ENCODE measurements around the gene GMPPA. TPM values are rescaled to one million over a fixed set of nuclear protein-coding genes. Genes with fewer than 3 reads are reported as not detected.

The GMPPA gene
- total RNA-seq, 1 donor from 2014 or later = 36.0 TPM

DNA sequence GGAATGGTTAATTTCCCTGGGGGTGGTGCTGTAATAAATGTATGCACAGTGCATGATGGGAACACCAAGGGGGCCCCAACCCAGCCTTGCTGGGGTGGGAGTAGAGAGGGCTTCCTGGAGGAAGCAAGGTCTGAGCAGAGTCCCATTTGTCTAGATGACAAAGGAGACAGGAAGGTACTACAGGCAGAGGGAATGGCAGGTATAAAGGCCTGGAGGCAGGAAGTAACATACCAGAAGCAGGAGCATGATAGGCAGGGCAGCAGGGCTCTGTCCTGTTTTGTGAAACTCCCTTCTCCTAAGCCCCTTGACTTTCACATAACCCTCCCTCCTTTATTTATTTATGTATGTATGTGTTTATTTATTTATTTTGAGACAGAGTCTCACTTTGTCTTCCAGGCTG, 3.9 kb downstream of the GMPPA start:
- Mint-ChIP-seq H3K4me3 (no peak overlapping the region), H3K36me3 (peaks cover 14% of the 10 kb centered on the region), H3K27ac (no peak overlapping the region), H3K4me1 (peaks cover 40% of the 10 kb centered on the region), H3K9me3 (no peaks in the 10 kb centered on the region), H3K27me3 (ENCODE audit: low read depth) (peaks cover 11% of the 10 kb centered on the region)
- TF ChIP-seq, protein P1, sequence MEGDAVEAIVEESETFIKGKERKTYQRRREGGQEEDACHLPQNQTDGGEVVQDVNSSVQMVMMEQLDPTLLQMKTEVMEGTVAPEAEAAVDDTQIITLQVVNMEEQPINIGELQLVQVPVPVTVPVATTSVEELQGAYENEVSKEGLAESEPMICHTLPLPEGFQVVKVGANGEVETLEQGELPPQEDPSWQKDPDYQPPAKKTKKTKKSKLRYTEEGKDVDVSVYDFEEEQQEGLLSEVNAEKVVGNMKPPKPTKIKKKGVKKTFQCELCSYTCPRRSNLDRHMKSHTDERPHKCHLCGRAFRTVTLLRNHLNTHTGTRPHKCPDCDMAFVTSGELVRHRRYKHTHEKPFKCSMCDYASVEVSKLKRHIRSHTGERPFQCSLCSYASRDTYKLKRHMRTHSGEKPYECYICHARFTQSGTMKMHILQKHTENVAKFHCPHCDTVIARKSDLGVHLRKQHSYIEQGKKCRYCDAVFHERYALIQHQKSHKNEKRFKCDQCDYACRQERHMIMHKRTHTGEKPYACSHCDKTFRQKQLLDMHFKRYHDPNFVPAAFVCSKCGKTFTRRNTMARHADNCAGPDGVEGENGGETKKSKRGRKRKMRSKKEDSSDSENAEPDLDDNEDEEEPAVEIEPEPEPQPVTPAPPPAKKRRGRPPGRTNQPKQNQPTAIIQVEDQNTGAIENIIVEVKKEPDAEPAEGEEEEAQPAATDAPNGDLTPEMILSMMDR (IDR thresholded peaks at IDR 0.05; ENCODE audit: unreplicated experiment) = no peak
- no peak for DNase-seq (ENCODE audit: low spot score in 2 of 2, unreplicated experiment in 2 of 2)

DNA sequence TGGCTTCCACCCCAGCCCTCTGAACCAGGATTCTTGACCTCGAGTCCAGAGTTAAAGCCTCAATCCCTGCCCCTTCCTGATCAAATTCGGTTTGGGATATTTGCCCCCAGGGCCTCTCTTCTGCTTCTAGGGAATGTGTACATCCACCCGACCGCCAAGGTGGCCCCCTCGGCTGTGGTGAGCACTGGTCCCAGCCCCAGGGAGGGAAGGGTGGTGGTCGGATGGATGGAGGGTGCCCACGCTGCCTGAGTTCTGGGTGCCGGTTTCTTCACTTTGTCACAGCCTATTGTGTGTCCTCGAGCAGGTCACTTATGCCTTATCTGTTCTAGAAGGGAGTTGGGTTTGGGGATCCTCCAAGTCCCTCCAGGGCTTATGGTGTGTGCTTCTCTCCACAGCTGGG, 6.9 kb downstream of the GMPPA start:
- Mint-ChIP-seq H3K36me3 (peaks cover 14% of the 10 kb centered on the region), H3K27me3 (ENCODE audit: low read depth) (peaks cover 12% of the 10 kb centered on the region), H3K9me3 (no peaks in the 10 kb centered on the region), H3K4me3 (no peak overlapping the region), H3K4me1 (peaks cover 36% of the 10 kb centered on the region), H3K27ac (no peak overlapping the region)
- TF ChIP-seq, protein P1 (IDR thresholded peaks at IDR 0.05; ENCODE audit: unreplicated experiment) = no peak
- no peak for DNase-seq (ENCODE audit: low spot score in 2 of 2, unreplicated experiment in 2 of 2)

DNA sequence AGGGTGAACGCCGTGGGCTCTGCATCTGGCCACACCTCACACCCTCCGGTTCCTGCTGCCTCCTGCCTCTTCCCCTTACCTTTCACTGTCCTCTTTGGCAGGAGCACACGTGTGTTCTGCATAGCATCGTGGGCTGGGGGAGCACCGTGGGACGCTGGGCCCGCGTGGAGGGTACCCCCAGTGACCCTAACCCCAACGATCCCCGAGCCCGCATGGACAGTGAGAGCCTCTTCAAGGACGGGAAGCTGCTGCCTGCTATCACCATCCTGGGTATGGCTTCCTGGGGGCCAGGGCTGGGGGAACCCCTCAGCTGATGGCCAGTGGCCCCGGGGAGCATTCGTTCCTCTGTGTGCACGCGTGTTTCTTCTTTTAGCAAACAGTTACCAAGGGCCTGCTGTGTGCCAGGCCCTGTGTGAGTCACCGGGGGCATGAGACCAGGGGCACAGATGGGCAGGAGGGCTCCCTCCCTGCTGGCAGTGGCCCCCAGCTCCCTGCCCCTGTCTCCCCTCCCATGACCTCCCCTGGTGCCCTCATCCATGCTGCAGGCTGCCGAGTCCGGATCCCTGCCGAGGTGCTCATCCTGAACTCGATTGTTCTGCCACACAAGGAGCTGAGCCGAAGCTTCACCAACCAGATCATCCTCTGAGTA, 7.6 kb downstream of the GMPPA start:
- DNase-seq (ENCODE audit: low spot score in 2 of 2, unreplicated experiment in 2 of 2) = no peak
- H3K4me1 Mint-ChIP-seq = peaks cover 38% of the 10 kb centered on the region
- H3K9me3 Mint-ChIP-seq = no peaks in the 10 kb centered on the region
- TF ChIP-seq, protein P1 (IDR thresholded peaks at IDR 0.05; ENCODE audit: unreplicated experiment) = no peak
- peaks cover 18% of the 10 kb centered on the region for H3K27me3 Mint-ChIP-seq (ENCODE audit: low read depth)
- no peak overlapping the region for H3K4me3 Mint-ChIP-seq
- no peak overlapping the region for H3K27ac Mint-ChIP-seq
- peaks cover 14% of the 10 kb centered on the region for H3K36me3 Mint-ChIP-seq

DNA sequence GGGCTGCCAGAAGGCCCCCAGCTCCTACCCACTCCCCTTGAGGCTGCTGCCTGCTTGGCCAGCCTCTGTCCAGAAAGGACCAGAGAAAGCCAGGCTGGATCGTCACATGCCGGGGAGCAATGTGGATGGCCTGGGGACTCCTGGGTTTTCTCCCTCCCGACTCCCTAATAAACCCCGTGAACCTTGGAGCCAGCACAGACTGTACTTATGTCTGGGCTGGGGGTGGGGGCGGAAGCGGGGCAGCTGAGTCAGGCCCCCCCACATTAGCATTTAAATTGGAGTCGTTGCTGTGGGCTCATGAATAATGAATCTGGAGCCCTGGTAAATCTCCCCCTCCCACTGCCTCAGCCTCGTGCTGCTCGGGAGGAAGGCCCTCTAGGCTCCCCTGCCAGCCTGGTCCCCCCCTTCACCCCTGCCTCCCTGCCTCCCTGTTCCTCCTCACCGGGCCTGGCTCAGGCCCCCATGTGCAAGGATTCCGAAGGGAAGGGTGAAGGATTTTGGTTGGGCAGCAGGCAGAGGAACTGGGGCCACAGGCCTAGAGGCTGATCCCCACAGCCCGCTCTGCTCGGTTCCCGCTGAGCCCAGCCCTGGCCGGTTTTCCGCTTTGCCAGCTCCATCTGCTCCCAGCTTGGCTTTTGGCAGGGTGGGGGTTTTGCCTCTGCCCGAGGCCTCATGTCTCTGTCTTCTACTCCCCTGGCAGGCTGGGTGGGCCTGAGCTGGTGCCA, 8.3 kb downstream of the GMPPA start:
- Mint-ChIP-seq H3K4me1 (peaks cover 36% of the 10 kb centered on the region), H3K4me3 (no peak overlapping the region), H3K27me3 (ENCODE audit: low read depth) (peaks cover 24% of the 10 kb centered on the region), H3K36me3 (peaks cover 14% of the 10 kb centered on the region), H3K9me3 (no peaks in the 10 kb centered on the region), H3K27ac (no peak overlapping the region)
- no peak for DNase-seq (ENCODE audit: low spot score in 2 of 2, unreplicated experiment in 2 of 2)
- TF ChIP-seq, protein P1 (IDR thresholded peaks at IDR 0.05; ENCODE audit: unreplicated experiment) = no peak

DNA sequence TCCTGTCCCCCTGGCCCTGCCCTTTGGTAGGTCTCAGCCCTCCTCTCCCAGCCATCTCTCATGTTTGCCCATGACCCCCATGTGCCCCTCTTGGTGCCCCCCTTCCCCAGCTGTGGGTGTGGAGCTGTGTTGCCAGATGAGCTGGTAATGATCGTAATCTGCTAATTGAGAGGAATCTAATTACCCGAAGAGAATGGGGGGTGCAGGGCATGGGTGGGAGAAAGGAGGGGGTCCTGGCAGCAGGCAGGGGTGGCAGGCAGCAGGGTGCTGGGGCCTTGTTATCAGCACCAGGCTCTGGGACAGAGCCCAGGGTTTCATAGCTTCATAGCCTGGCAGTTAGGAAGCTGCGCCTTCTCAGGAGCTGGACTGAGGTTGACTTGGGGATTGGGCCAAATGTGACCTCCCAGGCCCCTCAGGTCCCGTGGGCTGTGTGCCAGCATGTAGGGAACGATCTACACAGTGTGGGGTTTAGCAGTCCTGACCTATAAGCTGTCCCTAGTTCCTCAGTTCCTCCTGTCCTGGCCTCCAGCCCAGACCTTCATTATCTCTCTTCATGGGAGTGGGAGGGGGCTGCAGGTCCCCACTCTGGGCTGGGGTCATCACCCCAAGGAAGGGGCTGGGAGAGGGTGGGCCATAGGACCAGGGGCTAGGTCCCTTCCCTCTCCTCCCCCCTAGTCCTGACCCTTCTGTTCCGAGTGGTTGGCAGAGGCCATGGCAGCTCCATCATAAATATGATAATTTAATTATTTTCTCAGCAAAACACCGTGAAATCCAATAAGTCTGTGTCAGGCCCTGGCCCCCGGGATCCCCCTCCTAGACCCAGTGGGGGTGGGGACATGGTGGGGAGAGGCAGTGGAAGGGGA, 9.1 kb downstream of the GMPPA start:
- TF ChIP-seq, protein P1 (IDR thresholded peaks at IDR 0.05; ENCODE audit: unreplicated experiment) = no peak
- H3K27me3 Mint-ChIP-seq (ENCODE audit: low read depth) = peaks cover 31% of the 10 kb centered on the region
- no peak for DNase-seq (ENCODE audit: low spot score in 2 of 2, unreplicated experiment in 2 of 2)
- peaks cover 14% of the 10 kb centered on the region for H3K36me3 Mint-ChIP-seq
- H3K9me3 Mint-ChIP-seq = no peaks in the 10 kb centered on the region
- no peak overlapping the region for H3K27ac Mint-ChIP-seq
- peaks cover 33% of the 10 kb centered on the region for H3K4me1 Mint-ChIP-seq
- no peak overlapping the region for H3K4me3 Mint-ChIP-seq

Data from mesothelial cell of epicardium (in vitro differentiated cells).